Vagina (tissue), 2 donors: Measurements from ENCODE around the gene FNDC10. TPM values are rescaled to one million over a fixed set of nuclear protein-coding genes. Genes with fewer than 3 reads are reported as not detected.

Experiments used
- DNase-seq, 2 donors: peaks; one replicate each; pipeline ENCODE4 v3.0.0-alpha.2; 2017; ENCODE audit errors: extremely low spot score in 2 of 2
- H3K27ac ChIP-seq: fragments of 200-600 bp; sonication (generic); one replicate; pipeline ENCODE4 v1.5.1; 2019
- H3K27me3 ChIP-seq: fragments of 200-600 bp; sonication (generic); one replicate; pipeline ENCODE4 v1.5.1; 2019
- H3K36me3 ChIP-seq, 2 donors: fragments of 200-600 bp; sonication (generic); one replicate each; pipeline ENCODE4 v1.5.1; 2017 to 2019
- H3K4me1 ChIP-seq: fragments of 200-600 bp; sonication (generic); one replicate; pipeline ENCODE4 v1.5.1; 2019
- H3K4me3 ChIP-seq, 2 donors: fragments of 200-600 bp; sonication (generic); 1 replicate in 1 of 2; 2 replicates in 1 of 2; pipeline ENCODE4 v1.5.1; 2016 to 2019
- H3K9me3 ChIP-seq: fragments of 200-600 bp; sonication (generic); one replicate; pipeline ENCODE4 v1.5.1; 2019
- POLR2A ChIP-seq, 2 donors: fragments of 450-650 bp; IDR thresholded peaks; one replicate each; pipeline ENCODE4 v1.6.1; 2017; ENCODE audit warnings: antibody characterized with exemption in 2 of 2, mild to moderate bottlenecking in 2 of 2, moderate library complexity in 2 of 2
- POLR2AphosphoS5 ChIP-seq, 2 donors: sonication (generic); formaldehyde crosslinking; IDR thresholded peaks; one replicate each; pipeline ENCODE4 v1.9.0; 2017; ENCODE audit warnings: antibody characterized with exemption in 2 of 2, mild to moderate bottlenecking in 2 of 2, low read depth in 1 of 2; ENCODE audit not compliant: insufficient read depth in 1 of 2
- intact Hi-C: fragments of 100-400 bp; cut with DNase I; formaldehyde crosslinking; loops from one replicate; pipeline ENCODE4 v1.15.1; 2023
- total RNA-seq: library from RNA; depleted of rRNA; stranded (reverse); fragments of >200 nt; gene quantifications from one replicate; pipeline ENCODE4 v1.2.3, GENCODE V29; 2016
- TF ChIP-seq, protein P1 (sequence below), 3 experiments: fragments of 450-650 bp in 2 of 3; fragments of 200-600 bp in 1 of 3; sonication (generic) in 1 of 3; IDR thresholded peaks; one replicate each; pipeline ENCODE4 v1.5.1; 2017 to 2019; ENCODE audit warnings: antibody characterized with exemption in 3 of 3, mild to moderate bottlenecking in 2 of 3, moderate library complexity in 2 of 3

The FNDC10 gene
- total RNA-seq, 1 donor from 2014 or later: 6.1 TPM

DNA sequence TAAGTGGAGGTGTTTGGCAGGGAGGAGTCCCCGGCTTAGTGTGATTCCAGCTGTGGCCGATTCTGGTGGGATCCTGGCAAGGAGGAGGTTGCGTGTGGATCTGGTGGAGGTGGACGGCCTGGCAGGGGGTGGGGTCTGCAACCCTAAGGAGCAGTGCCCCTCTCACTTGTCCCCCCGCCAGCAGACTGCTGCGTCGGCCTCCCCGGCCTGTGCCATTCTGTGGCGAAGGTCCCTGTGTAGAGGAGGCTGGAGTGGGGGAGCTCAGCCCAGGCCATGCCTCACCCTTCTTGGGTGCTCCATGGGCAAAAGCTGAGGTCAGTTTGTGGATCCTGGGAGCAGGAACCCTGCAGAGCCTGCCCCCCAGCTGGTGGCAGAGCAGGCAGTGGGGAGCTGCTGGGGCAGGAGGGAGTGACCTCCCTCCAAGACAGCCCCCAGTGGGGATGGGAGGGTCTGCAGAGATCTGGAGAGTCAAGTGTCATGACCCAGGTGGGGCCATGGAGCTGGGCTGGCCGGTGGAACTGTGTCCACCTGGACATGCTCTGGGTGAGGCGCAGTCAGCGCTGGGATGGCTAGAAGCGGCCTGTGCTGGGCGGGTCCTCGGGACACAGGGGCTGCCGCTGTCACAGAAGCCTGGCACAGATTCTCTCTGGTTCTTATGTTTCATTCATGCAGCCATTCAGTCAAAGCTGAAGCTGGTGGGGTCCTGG, 20.7 kb upstream of the FNDC10 start:
- H3K36me3 ChIP-seq: peaks cover 0 to 9% of the 10 kb centered on the region in 2 donors
- DNase-seq: no peak
- no peaks in the 10 kb centered on the region for H3K27me3 ChIP-seq
- no peak for TF ChIP-seq POLR2AphosphoS5 (IDR thresholded peaks at IDR 0.05; ENCODE audit: insufficient read depth in 1 of 2, low read depth in 1 of 2)
- no peak for TF ChIP-seq POLR2A (IDR thresholded peaks at IDR 0.05)
- H3K27ac ChIP-seq: no peak overlapping the region
- H3K4me1 ChIP-seq: peaks cover 22% of the 10 kb centered on the region
- intact Hi-C loops: no loop called here
- no peaks in the 10 kb centered on the region for H3K9me3 ChIP-seq
- H3K4me3 ChIP-seq: no peak overlapping the region

DNA sequence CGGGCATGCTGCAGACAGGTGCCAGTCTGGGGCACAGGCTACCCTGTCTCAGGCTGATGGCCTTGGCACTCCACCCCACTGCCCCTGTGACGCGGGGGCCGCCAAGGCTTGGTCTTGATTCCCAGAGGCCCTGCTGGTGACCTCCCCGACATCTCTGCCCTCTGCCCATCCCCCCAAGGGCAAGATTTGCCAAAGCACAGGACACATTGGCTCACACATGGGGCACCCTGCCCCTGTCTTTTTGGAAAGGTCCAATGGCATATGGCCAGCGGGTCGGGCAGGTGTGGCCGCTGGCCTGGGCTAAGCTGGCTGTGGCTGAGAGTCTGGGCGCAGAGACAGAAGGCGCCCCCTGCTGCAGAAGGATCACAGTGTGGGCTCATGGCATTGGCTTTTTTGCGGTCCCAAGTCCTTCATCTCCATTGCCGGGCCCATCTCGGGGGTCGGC, 20.0 kb upstream of the FNDC10 start:
- no peaks in the 10 kb centered on the region for H3K27me3 ChIP-seq
- H3K9me3 ChIP-seq: no peaks in the 10 kb centered on the region
- peaks cover 23% of the 10 kb centered on the region for H3K4me1 ChIP-seq
- peaks cover 0 to 9% of the 10 kb centered on the region in 2 donors for H3K36me3 ChIP-seq
- intact Hi-C loops: no loop called here
- H3K4me3 ChIP-seq: no peak overlapping the region
- no peak for DNase-seq
- TF ChIP-seq, protein P1, sequence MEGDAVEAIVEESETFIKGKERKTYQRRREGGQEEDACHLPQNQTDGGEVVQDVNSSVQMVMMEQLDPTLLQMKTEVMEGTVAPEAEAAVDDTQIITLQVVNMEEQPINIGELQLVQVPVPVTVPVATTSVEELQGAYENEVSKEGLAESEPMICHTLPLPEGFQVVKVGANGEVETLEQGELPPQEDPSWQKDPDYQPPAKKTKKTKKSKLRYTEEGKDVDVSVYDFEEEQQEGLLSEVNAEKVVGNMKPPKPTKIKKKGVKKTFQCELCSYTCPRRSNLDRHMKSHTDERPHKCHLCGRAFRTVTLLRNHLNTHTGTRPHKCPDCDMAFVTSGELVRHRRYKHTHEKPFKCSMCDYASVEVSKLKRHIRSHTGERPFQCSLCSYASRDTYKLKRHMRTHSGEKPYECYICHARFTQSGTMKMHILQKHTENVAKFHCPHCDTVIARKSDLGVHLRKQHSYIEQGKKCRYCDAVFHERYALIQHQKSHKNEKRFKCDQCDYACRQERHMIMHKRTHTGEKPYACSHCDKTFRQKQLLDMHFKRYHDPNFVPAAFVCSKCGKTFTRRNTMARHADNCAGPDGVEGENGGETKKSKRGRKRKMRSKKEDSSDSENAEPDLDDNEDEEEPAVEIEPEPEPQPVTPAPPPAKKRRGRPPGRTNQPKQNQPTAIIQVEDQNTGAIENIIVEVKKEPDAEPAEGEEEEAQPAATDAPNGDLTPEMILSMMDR (IDR thresholded peaks at IDR 0.05): no peak
- TF ChIP-seq POLR2AphosphoS5 (IDR thresholded peaks at IDR 0.05; ENCODE audit: insufficient read depth in 1 of 2, low read depth in 1 of 2): no peak
- TF ChIP-seq POLR2A (IDR thresholded peaks at IDR 0.05): no peak
- H3K27ac ChIP-seq: no peak overlapping the region

DNA sequence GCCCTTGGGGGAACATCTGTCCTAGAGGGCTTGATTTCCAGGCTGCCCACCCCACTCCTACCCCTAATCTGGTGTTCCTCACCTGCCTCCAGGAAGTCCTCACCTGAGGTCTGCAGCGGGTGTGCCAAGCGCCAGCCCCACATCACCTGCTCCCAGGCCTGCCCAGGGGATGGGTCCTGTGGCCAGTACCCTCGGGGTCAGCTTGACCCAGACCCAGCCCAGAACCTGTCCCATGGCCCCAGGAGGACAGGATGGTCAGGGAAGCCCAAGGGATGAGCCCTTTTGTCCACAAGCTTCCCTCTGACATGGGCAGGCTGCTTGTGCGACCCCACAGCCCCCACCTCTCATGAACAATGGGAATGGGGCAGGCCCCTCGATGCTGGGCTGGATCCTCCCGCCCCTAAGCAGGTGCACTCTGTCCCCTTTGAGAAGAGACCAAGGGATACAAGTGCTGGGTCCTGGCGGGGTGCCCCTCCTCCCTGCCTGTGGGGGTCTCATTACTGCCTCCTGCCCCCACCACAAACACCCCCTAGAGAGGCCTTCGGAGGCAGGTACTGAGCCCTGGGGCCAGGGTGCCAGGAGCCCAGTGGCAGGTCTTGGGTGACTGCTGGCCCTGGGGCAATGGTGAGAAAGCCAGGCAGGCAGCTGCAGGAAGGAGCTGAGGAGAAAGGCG, 18.6 kb upstream of the FNDC10 start:
- Histone ChIP-seq H3K27me3 (no peaks in the 10 kb centered on the region), H3K9me3 (no peaks in the 10 kb centered on the region), H3K4me3 (no peak overlapping the region), H3K4me1 (peaks cover 37% of the 10 kb centered on the region), H3K27ac (no peak overlapping the region), H3K36me3 (peaks cover 0 to 9% of the 10 kb centered on the region in 2 donors)
- intact Hi-C loops: no loop called here
- DNase-seq: no peak
- TF ChIP-seq POLR2AphosphoS5 (IDR thresholded peaks at IDR 0.05; ENCODE audit: insufficient read depth in 1 of 2, low read depth in 1 of 2) (no peak), POLR2A (IDR thresholded peaks at IDR 0.05) (no peak)
- TF ChIP-seq, protein P1 (IDR thresholded peaks at IDR 0.05): no peak

DNA sequence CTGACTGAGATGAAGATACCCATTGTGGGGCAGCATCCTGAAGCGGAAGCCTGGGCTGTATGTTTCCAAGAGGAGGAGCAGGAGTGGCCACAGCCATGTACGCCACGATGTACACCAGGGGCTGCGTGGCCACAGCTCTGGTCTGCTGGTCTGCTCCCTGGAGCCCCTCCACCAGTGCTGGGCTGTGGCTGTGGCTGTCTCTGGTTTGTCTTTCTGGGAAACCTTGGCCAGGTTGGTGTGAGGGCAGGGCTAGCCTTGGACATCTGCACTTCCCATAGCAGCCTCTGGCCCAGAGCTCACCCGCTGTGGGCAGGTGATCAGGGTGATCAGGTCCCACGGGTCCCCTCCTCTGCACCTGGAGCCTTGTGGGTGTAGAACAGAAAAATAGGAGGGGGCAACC, 18.0 kb upstream of the FNDC10 start:
- DNase-seq: no peak
- Histone ChIP-seq H3K4me1 (peaks cover 40% of the 10 kb centered on the region), H3K27me3 (no peaks in the 10 kb centered on the region), H3K9me3 (no peaks in the 10 kb centered on the region), H3K27ac (no peak overlapping the region), H3K4me3 (no peak overlapping the region), H3K36me3 (peaks cover 0 to 9% of the 10 kb centered on the region in 2 donors)
- intact Hi-C loops: no loop called here
- no peak for TF ChIP-seq POLR2AphosphoS5 (IDR thresholded peaks at IDR 0.05; ENCODE audit: insufficient read depth in 1 of 2, low read depth in 1 of 2)
- TF ChIP-seq, protein P1 (IDR thresholded peaks at IDR 0.05): no peak
- TF ChIP-seq POLR2A (IDR thresholded peaks at IDR 0.05): no peak

DNA sequence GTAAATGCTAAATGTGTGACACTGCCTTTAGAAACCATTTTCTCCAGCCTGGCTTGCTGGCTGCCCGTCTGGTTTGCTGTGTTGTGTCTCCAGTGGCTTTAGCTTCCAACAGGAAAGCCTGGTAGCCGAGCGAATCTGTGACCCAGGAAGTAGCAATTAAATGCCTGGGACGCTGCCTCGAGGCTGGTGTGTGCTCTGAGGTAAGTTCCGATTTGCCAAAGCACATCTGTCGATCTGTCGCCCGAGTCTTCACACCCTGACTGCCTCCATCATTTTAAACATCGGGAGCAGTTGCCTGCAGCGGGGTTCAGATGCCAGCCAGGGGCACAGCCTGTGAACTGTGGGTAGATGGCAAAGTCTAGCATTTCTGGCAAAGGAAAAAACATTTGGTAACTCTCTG, 17.6 kb upstream of the FNDC10 start:
- H3K9me3 ChIP-seq: no peaks in the 10 kb centered on the region
- peaks cover 40% of the 10 kb centered on the region for H3K4me1 ChIP-seq
- TF ChIP-seq, protein P1 (IDR thresholded peaks at IDR 0.05): no peak
- TF ChIP-seq POLR2AphosphoS5 (IDR thresholded peaks at IDR 0.05; ENCODE audit: insufficient read depth in 1 of 2, low read depth in 1 of 2) (no peak), POLR2A (IDR thresholded peaks at IDR 0.05) (no peak)
- no peak for DNase-seq
- intact Hi-C loops: no loop called here
- H3K27ac ChIP-seq: no peak overlapping the region
- no peak overlapping the region for H3K4me3 ChIP-seq
- H3K36me3 ChIP-seq: peaks cover 0 to 9% of the 10 kb centered on the region in 2 donors
- H3K27me3 ChIP-seq: no peaks in the 10 kb centered on the region
